CD4-positive, alpha-beta T cell treated with Interleukin-15 for 1 hour (primary cell): ENCODE data around the gene UFM1.
"Not testable (repeated sequence)": the region's sequence is repeated elsewhere in the genome, so short reads cannot be mapped to it uniquely, and the experiment has no call there.

Experiments
- DNase-seq: peaks from one replicate; pipeline ENCODE4 v3.0.0-alpha.2; 2020

Gene UFM1

GRCh38 chr13:38366954-38367645, 17.4 kb downstream of the UFM1 start:
- DNase-seq, result no peak

GRCh38 chr13:38369058-38369457, 19.4 kb downstream of the UFM1 start:
- DNase-seq, result no peak

GRCh38 chr13:38370096-38370495, 20.4 kb downstream of the UFM1 start:
- DNase-seq, result not testable (repeated sequence)

GRCh38 chr13:38372820-38373383, 23.3 kb downstream of the UFM1 start:
- DNase-seq, result no peak

- no peak for DNase-seq
These were observed 26.9 kb downstream of the UFM1 start for GRCh38 chr13:38376546-38376945.

GRCh38 chr13:38381890-38382289, 32.2 kb downstream of the UFM1 start:
- no peak for DNase-seq

- no peak for DNase-seq
These were observed 33.3 kb downstream of the UFM1 start for GRCh38 chr13:38382946-38383345.

GRCh38 chr13:38384171-38384570, 34.5 kb downstream of the UFM1 start:
- DNase-seq, result no peak

GRCh38 chr13:38385153-38385891, 35.7 kb downstream of the UFM1 start:
- no peak for DNase-seq

GRCh38 chr13:38386421-38386820, 36.8 kb downstream of the UFM1 start:
- DNase-seq, result no peak

GRCh38 chr13:38391341-38391740, 41.7 kb downstream of the UFM1 start:
- no peak for DNase-seq

- DNase-seq, result no peak
These were observed 45.3 kb downstream of the UFM1 start for GRCh38 chr13:38394777-38395496.

GRCh38 chr13:38395497-38395788, 45.8 kb downstream of the UFM1 start:
- DNase-seq, result no peak

GRCh38 chr13:38398711-38399493, 49.3 kb downstream of the UFM1 start:
- no peak for DNase-seq

- no peak for DNase-seq
These were observed 49.9 kb downstream of the UFM1 start for GRCh38 chr13:38399535-38399934.

- DNase-seq, result no peak
These were observed 51.6 kb downstream of the UFM1 start for GRCh38 chr13:38401276-38401675.

- no peak for DNase-seq
These were observed 55.6 kb downstream of the UFM1 start for GRCh38 chr13:38405216-38405615.

GRCh38 chr13:38409771-38410170, 60.1 kb downstream of the UFM1 start:
- no peak for DNase-seq

GRCh38 chr13:38412266-38412665, 62.6 kb downstream of the UFM1 start:
- no peak for DNase-seq
